ENCODE results near the gene EIF4EBP2. TPM values are rescaled to one million over a fixed set of nuclear protein-coding genes. Genes with fewer than 3 reads are reported as not detected.

EIF4EBP2 gene
- total and polyA plus RNA-seq, 2 of the 13 experiments (the other 11 are each of a cell fraction or from before 2014, with no cell fraction given), result 16.9 to 22.0 TPM

- TF ChIP-seq, protein P1, sequence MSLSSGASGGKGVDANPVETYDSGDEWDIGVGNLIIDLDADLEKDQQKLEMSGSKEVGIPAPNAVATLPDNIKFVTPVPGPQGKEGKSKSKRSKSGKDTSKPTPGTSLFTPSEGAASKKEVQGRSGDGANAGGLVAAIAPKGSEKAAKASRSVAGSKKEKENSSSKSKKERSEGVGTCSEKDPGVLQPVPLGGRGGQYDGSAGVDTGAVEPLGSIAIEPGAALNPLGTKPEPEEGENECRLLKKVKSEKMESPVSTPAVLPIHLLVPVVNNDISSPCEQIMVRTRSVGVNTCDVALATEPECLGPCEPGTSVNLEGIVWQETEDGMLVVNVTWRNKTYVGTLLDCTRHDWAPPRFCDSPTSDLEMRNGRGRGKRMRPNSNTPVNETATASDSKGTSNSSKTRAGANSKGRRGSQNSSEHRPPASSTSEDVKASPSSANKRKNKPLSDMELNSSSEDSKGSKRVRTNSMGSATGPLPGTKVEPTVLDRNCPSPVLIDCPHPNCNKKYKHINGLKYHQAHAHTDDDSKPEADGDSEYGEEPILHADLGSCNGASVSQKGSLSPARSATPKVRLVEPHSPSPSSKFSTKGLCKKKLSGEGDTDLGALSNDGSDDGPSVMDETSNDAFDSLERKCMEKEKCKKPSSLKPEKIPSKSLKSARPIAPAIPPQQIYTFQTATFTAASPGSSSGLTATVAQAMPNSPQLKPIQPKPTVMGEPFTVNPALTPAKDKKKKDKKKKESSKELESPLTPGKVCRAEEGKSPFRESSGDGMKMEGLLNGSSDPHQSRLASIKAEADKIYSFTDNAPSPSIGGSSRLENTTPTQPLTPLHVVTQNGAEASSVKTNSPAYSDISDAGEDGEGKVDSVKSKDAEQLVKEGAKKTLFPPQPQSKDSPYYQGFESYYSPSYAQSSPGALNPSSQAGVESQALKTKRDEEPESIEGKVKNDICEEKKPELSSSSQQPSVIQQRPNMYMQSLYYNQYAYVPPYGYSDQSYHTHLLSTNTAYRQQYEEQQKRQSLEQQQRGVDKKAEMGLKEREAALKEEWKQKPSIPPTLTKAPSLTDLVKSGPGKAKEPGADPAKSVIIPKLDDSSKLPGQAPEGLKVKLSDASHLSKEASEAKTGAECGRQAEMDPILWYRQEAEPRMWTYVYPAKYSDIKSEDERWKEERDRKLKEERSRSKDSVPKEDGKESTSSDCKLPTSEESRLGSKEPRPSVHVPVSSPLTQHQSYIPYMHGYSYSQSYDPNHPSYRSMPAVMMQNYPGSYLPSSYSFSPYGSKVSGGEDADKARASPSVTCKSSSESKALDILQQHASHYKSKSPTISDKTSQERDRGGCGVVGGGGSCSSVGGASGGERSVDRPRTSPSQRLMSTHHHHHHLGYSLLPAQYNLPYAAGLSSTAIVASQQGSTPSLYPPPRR (CRISPR knock-in tag; IDR thresholded peaks at IDR 0.05; ENCODE audit: borderline replicate concordance), result peak; percentile 60; the same call in 1 of the 2 replicates
- TF ChIP-seq IRF2 (CRISPR knock-in tag; IDR thresholded peaks at IDR 0.05) (peak; percentile 28; the same call in 1 of the 2 replicates), FOXA1 (IDR thresholded peaks at IDR 0.05) (no peak), FOXA1 (CRISPR knock-in tag; IDR thresholded peaks at IDR 0.05) (peak; percentile 88), FOXK1 (CRISPR knock-in tag; IDR thresholded peaks at IDR 0.05; ENCODE audit: borderline replicate concordance, low read depth) (peak; percentile 83; the same call in 1 of the 2 replicates), MBD4 (IDR thresholded peaks at IDR 0.05; ENCODE audit: borderline replicate concordance, low read length) (no peak), CREB1 (IDR thresholded peaks at IDR 0.05) (peak; percentile 68), CREB1 (CRISPR knock-in tag; IDR thresholded peaks at IDR 0.05) (peak; percentile 82), MEF2D (CRISPR knock-in tag; IDR thresholded peaks at IDR 0.05) (peak; percentile 92; the same call in 1 of the 2 replicates), ELF4 (CRISPR knock-in tag; IDR thresholded peaks at IDR 0.05; ENCODE audit: borderline replicate concordance) (no peak), RARA (CRISPR knock-in tag; IDR thresholded peaks at IDR 0.05) (peak; percentile 82), STAG1 (CRISPR knock-in tag; IDR thresholded peaks at IDR 0.05) (peak; percentile 65), ZNF33A (CRISPR knock-in tag; IDR thresholded peaks at IDR 0.05; ENCODE audit: borderline replicate concordance) (no peak), MXI1 (IDR thresholded peaks at IDR 0.05; ENCODE audit: borderline replicate concordance, low read depth, low read length) (0 out of 3 replicates have a peak, but pooled peaks have one; percentile 22), FOXP1 (IDR thresholded peaks at IDR 0.05) (peak; percentile 14; the same call in 1 of the 2 replicates), FOXP1 (CRISPR knock-in tag; IDR thresholded peaks at IDR 0.05) (peak; percentile 87), MXD4 (CRISPR knock-in tag; IDR thresholded peaks at IDR 0.05) (0 out of 2 replicates have a peak, but pooled peaks have one; percentile 55), RAD21 (CRISPR knock-in tag; IDR thresholded peaks at IDR 0.05) (peak; percentile 46; the same call in 1 of the 2 replicates)
- TF ChIP-seq, protein P2, sequence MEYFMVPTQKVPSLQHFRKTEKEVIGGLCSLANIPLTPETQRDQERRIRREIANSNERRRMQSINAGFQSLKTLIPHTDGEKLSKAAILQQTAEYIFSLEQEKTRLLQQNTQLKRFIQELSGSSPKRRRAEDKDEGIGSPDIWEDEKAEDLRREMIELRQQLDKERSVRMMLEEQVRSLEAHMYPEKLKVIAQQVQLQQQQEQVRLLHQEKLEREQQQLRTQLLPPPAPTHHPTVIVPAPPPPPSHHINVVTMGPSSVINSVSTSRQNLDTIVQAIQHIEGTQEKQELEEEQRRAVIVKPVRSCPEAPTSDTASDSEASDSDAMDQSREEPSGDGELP (IDR thresholded peaks at IDR 0.05; ENCODE audit: borderline replicate concordance, low read depth), result peak; percentile 91
- TF ChIP-seq, protein P3, sequence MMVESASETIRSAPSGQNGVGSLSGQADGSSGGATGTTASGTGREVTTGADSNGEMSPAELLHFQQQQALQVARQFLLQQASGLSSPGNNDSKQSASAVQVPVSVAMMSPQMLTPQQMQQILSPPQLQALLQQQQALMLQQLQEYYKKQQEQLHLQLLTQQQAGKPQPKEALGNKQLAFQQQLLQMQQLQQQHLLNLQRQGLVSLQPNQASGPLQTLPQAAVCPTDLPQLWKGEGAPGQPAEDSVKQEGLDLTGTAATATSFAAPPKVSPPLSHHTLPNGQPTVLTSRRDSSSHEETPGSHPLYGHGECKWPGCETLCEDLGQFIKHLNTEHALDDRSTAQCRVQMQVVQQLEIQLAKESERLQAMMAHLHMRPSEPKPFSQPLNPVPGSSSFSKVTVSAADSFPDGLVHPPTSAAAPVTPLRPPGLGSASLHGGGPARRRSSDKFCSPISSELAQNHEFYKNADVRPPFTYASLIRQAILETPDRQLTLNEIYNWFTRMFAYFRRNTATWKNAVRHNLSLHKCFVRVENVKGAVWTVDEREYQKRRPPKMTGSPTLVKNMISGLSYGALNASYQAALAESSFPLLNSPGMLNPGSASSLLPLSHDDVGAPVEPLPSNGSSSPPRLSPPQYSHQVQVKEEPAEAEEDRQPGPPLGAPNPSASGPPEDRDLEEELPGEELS (CRISPR knock-in tag; IDR thresholded peaks at IDR 0.05), result peak; percentile 61
- TF ChIP-seq, protein P4, sequence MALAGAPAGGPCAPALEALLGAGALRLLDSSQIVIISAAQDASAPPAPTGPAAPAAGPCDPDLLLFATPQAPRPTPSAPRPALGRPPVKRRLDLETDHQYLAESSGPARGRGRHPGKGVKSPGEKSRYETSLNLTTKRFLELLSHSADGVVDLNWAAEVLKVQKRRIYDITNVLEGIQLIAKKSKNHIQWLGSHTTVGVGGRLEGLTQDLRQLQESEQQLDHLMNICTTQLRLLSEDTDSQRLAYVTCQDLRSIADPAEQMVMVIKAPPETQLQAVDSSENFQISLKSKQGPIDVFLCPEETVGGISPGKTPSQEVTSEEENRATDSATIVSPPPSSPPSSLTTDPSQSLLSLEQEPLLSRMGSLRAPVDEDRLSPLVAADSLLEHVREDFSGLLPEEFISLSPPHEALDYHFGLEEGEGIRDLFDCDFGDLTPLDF (CRISPR knock-in tag; IDR thresholded peaks at IDR 0.05), result no peak
These were observed 26.8 kb downstream of the EIF4EBP2 start (continued) for GRCh38 chr10:70430493-70431445.
